GM12878 (cell line): ENCODE measurements around the gene COL4A1. TPM values are rescaled to one million over a fixed set of nuclear protein-coding genes. Genes with fewer than 3 reads are reported as not detected.

ENCODE experiments used
- ATF7 ChIP-seq: fragments of 450-650 bp; IDR thresholded peaks from 2 replicates; pipeline ENCODE4 v1.6.1; 2016; ENCODE audit warnings: low read depth, mild to moderate bottlenecking
- CEBPZ ChIP-seq: fragments of 150-350 bp; IDR thresholded peaks from 2 replicates; pipeline ENCODE4 v1.6.1; 2016; ENCODE audit warnings: low read depth, low read length
- CHD2 ChIP-seq: IDR thresholded peaks from 2 replicates; pipeline ENCODE4 v1.6.1; 2011; ENCODE audit warnings: low read depth, low read length, improper control_type of control experiment, borderline replicate concordance
- DPF2 ChIP-seq: fragments of 450-650 bp; IDR thresholded peaks from 2 replicates; pipeline ENCODE4 v1.6.1; 2017; ENCODE audit warnings: mild to moderate bottlenecking
- EED ChIP-seq: sonication (generic); IDR thresholded peaks from 2 replicates; pipeline ENCODE4 v1.6.1; 2016; ENCODE audit warnings: antibody characterized with exemption, low read depth
- EP300 ChIP-seq, 2 experiments: fragments of 150-350 bp in 1 of 2; IDR thresholded peaks; 2 replicates each; pipeline ENCODE4 v1.6.1; 2011 to 2012; ENCODE audit warnings: low read depth in 2 of 2, low read length in 2 of 2, borderline replicate concordance in 1 of 2, improper control_type of control experiment in 1 of 2, inconsistent platforms in 1 of 2; ENCODE audit not compliant: control insufficient read depth in 1 of 2
- FOXK2 ChIP-seq: fragments of 450-650 bp; IDR thresholded peaks from 2 replicates; pipeline ENCODE4 v1.6.1; 2017; ENCODE audit warnings: mild to moderate bottlenecking, moderate library complexity
- JUNB ChIP-seq: IDR thresholded peaks from 2 replicates; pipeline ENCODE4 v1.6.1; 2016; ENCODE audit warnings: antibody characterized with exemption, mild to moderate bottlenecking
- NR2F1 ChIP-seq: fragments of 450-650 bp; conservative IDR thresholded peaks from 2 replicates; pipeline ENCODE4 v1.6.1; 2017; ENCODE audit warnings: mild to moderate bottlenecking
- PAX5 ChIP-seq: IDR thresholded peaks from 2 replicates; pipeline ENCODE4 v1.6.1; 2011; ENCODE audit warnings: low read depth, low read length, borderline replicate concordance
- PML ChIP-seq: IDR thresholded peaks from 2 replicates; pipeline ENCODE4 v1.6.1; 2012; ENCODE audit warnings: low read length, inconsistent platforms
- RB1 ChIP-seq: fragments of 450-650 bp; formaldehyde crosslinking; IDR thresholded peaks from 2 replicates; pipeline ENCODE4 v1.6.1; 2017; ENCODE audit warnings: mild to moderate bottlenecking, borderline replicate concordance
- RBBP5 ChIP-seq: fragments of 200-600 bp; sonication (generic); conservative IDR thresholded peaks from 2 replicates; pipeline ENCODE4 v1.6.1; 2016
- SMC3 ChIP-seq: IDR thresholded peaks from 2 replicates; pipeline ENCODE4 v1.6.1; 2011; ENCODE audit warnings: low read length, improper control_type of control experiment, borderline replicate concordance
- TAF1 ChIP-seq: IDR thresholded peaks from 2 replicates; pipeline ENCODE4 v1.6.1; 2011; ENCODE audit warnings: mild to moderate bottlenecking, low read depth, low read length, borderline replicate concordance
- ZBED1 ChIP-seq: IDR thresholded peaks from 2 replicates; pipeline ENCODE4 v1.6.1; 2016; ENCODE audit warnings: borderline replicate concordance
- ZNF622 ChIP-seq: fragments of 450-650 bp; IDR thresholded peaks from 2 replicates; pipeline ENCODE4 v1.6.1; 2017; ENCODE audit warnings: mild to moderate bottlenecking, inconsistent platforms
- ZSCAN29 ChIP-seq: fragments of 450-650 bp; IDR thresholded peaks from 2 replicates; pipeline ENCODE4 v1.6.1; 2017; ENCODE audit warnings: mild to moderate bottlenecking, moderate library complexity
- polyA plus RNA-seq, 11 experiments: library from polyadenylated mRNA; depleted of rRNA in 4 of 11; unstranded in 6 of 11; stranded (reverse) in 5 of 11; fragments of >200 nt; fragmentation: Nextera tagmentation in 4 of 11; fragmentation: Illumina TruSeq in 1 of 11; extraction: Ambion mirVana in 4 of 11; extraction: Trizol in 1 of 11; gene quantifications; 1 replicate in 1 of 11; 2 replicates in 10 of 11; pipeline versions ENCODE4 v1.2.1 to v1.2.3, GENCODE V29; 2011 to 2016; ENCODE audit warnings: inconsistent platforms in 2 of 11, missing spikeins in 2 of 11, low read depth in 1 of 11
- total RNA-seq, 4 experiments: library from RNA; depleted of rRNA in 3 of 4; stranded (reverse); fragments of >200 nt in 3 of 4; fragmentation: Illumina TruSeq in 1 of 4; extraction: Trizol in 1 of 4; gene quantifications; 2 replicates each; pipeline versions ENCODE4 v1.2.1 to v1.2.3, GENCODE V29; 2013 to 2021
- TF ChIP-seq, protein P1 (sequence below): fragments of 450-650 bp; IDR thresholded peaks from 2 replicates; pipeline ENCODE4 v1.6.1; 2018; ENCODE audit warnings: mild to moderate bottlenecking, low read depth, moderate library complexity; ENCODE audit not compliant: partially characterized antibody
- TF ChIP-seq, protein P2 (sequence below): IDR thresholded peaks from 2 replicates; pipeline ENCODE4 v1.6.1; 2012; ENCODE audit warnings: low read depth, low read length, improper control_type of control experiment
- TF ChIP-seq, protein P3 (sequence below): fragments of 450-650 bp; IDR thresholded peaks from 2 replicates; pipeline ENCODE4 v1.6.1; 2018; ENCODE audit warnings: borderline replicate concordance, mild to moderate bottlenecking; ENCODE audit not compliant: partially characterized antibody

The COL4A1 gene
- total and polyA plus RNA-seq, 10 of the 15 experiments (the other 5 are each of a cell fraction or from before 2014, with no cell fraction given), result 0.07 to 0.31 (median 0.13) TPM; not detected in 6

DNA sequence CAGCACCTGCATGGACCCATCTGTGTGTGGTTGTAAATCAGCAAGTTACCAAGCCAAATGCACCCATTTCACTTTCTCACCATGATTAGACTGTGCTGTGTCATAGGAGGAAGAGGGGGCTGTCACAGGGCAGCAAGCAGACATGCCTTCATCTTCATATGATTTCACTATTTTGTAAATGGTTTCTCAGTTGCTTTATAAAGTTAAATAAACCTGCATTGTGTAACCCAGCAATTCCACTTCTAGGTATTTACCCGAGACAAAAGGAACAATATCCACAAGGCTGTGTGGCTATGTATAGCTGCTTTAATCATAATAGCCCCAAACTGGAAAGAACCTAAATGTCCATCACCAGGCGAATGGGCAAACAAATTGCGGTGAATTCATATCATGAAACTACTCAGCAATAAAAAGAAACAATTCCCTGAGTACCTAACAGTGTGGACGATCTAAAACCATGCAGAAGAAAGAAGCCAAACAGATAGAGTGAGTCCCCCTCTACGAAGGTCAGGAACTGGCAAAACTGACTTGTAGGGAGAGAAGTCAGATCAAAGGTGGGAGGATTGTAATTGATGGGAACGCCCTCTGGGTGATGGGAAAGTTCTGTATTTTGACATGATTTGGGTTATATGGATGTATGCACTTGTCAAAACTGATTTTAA is 185.4 kb downstream of the COL4A1 start (continued):
- TF ChIP-seq JUNB (peak; percentile 48), RB1 (no peak), CHD2 (0 out of 2 replicates have a peak, but pooled peaks have one; percentile 23), NR2F1 (peak; percentile 29; the same call in 1 of the 2 replicates), PAX5 (no peak), EP300 (IDR thresholded peaks at IDR 0.05; ENCODE audit: borderline replicate concordance in 1 of 2, control insufficient read depth in 1 of 2, low read depth in 2 of 2, low read length in 2 of 2) (peak; percentile 54 to 79; a peak in 3 of 4 replicates), ZNF622 (no peak), FOXK2 (no peak), CEBPZ (no peak), PML (no peak), TAF1 (0 out of 2 replicates have a peak, but pooled peaks have one; percentile 8), DPF2 (0 out of 2 replicates have a peak, but pooled peaks have one; percentile 43), EED (peak; percentile 48; the same call in 1 of the 2 replicates), ZBED1 (0 out of 2 replicates have a peak, but pooled peaks have one; percentile 40), RBBP5 (no peak), SMC3 (no peak), ATF7 (peak; percentile 30; the same call in 1 of the 2 replicates), ZSCAN29 (no peak)
- TF ChIP-seq, protein P1, sequence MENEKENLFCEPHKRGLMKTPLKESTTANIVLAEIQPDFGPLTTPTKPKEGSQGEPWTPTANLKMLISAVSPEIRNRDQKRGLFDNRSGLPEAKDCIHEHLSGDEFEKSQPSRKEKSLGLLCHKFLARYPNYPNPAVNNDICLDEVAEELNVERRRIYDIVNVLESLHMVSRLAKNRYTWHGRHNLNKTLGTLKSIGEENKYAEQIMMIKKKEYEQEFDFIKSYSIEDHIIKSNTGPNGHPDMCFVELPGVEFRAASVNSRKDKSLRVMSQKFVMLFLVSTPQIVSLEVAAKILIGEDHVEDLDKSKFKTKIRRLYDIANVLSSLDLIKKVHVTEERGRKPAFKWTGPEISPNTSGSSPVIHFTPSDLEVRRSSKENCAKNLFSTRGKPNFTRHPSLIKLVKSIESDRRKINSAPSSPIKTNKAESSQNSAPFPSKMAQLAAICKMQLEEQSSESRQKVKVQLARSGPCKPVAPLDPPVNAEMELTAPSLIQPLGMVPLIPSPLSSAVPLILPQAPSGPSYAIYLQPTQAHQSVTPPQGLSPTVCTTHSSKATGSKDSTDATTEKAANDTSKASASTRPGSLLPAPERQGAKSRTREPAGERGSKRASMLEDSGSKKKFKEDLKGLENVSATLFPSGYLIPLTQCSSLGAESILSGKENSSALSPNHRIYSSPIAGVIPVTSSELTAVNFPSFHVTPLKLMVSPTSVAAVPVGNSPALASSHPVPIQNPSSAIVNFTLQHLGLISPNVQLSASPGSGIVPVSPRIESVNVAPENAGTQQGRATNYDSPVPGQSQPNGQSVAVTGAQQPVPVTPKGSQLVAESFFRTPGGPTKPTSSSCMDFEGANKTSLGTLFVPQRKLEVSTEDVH, result no peak
- TF ChIP-seq, protein P2, sequence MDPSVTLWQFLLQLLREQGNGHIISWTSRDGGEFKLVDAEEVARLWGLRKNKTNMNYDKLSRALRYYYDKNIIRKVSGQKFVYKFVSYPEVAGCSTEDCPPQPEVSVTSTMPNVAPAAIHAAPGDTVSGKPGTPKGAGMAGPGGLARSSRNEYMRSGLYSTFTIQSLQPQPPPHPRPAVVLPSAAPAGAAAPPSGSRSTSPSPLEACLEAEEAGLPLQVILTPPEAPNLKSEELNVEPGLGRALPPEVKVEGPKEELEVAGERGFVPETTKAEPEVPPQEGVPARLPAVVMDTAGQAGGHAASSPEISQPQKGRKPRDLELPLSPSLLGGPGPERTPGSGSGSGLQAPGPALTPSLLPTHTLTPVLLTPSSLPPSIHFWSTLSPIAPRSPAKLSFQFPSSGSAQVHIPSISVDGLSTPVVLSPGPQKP, result no peak
- TF ChIP-seq, protein P3, sequence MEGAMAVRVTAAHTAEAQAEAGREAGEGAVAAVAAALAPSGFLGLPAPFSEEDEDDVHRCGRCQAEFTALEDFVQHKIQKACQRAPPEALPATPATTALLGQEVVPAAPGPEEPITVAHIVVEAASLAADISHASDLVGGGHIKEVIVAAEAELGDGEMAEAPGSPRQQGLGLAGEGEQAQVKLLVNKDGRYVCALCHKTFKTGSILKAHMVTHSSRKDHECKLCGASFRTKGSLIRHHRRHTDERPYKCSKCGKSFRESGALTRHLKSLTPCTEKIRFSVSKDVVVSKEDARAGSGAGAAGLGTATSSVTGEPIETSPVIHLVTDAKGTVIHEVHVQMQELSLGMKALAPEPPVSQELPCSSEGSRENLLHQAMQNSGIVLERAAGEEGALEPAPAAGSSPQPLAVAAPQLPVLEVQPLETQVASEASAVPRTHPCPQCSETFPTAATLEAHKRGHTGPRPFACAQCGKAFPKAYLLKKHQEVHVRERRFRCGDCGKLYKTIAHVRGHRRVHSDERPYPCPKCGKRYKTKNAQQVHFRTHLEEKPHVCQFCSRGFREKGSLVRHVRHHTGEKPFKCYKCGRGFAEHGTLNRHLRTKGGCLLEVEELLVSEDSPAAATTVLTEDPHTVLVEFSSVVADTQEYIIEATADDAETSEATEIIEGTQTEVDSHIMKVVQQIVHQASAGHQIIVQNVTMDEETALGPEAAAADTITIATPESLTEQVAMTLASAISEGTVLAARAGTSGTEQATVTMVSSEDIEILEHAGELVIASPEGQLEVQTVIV, result no peak
